ENCODE data around the gene SRXN1. TPM values are rescaled to one million over a fixed set of nuclear protein-coding genes. Genes with fewer than 3 reads are reported as not detected.
A peak's percentile ranks its signal among the peaks of the same experiment; 100 is the strongest.

The SRXN1 gene
- total RNA-seq, 1 donor from 2014 or later = 20.8 TPM

DNA sequence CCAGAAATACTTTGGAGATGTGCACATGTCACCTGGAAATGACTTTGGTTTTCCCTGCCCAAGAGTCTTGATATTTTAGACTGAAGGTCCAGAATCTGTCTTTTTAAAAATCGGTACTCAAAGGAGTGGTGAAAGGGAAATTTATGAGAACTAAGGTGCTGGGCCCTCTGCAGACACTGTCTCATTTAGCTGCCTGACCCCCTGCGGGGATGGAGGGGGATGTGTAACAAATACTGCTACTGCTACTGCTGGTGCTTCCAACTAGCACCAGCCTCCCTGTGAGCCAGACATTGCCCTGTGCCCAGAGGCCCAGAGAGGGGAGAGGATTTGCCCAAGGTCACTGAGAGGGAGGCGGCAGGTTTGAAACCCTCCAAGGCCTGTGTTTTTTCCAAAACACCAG, 15.6 kb upstream of the SRXN1 start:
- no peak overlapping the region for H3K27ac Mint-ChIP-seq (ENCODE audit: unreplicated experiment)
- H3K36me3 Mint-ChIP-seq (ENCODE audit: low read depth) = no peaks in the 10 kb centered on the region
- TF ChIP-seq CTCF (IDR thresholded peaks at IDR 0.05) = no peak
- H3K27me3 Mint-ChIP-seq (ENCODE audit: low read depth) = peaks cover 34% of the 10 kb centered on the region
- H3K4me1 Mint-ChIP-seq (ENCODE audit: low read depth) = no peaks in the 10 kb centered on the region
- H3K9me3 Mint-ChIP-seq (ENCODE audit: low read depth) = no peaks in the 10 kb centered on the region
- DNase-seq (ENCODE audit: low spot score) = no peak
- H3K4me3 Mint-ChIP-seq (ENCODE audit: unreplicated experiment) = no peak overlapping the region

DNA sequence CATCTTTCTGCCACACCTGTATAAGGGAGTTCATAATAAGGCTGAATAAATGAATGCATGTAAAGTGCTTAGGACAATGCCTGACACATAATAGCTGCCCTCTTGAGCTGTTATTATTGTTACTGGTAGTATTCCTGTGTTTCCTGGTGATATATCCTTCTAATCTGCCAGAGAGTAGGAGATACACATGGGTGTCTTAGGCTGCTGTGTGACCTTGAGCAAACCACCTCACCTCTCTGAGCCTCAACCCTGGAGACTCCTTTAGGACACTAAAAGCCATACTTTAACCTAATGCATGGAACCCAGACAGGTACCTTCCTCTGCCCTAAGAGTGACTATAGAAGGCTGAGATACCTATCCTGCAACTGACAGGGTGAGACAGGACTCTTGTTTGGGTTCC, 15.1 kb upstream of the SRXN1 start:
- no peak overlapping the region for H3K4me3 Mint-ChIP-seq (ENCODE audit: unreplicated experiment)
- peaks cover 30% of the 10 kb centered on the region for H3K27me3 Mint-ChIP-seq (ENCODE audit: low read depth)
- no peaks in the 10 kb centered on the region for H3K36me3 Mint-ChIP-seq (ENCODE audit: low read depth)
- H3K9me3 Mint-ChIP-seq (ENCODE audit: low read depth) = no peaks in the 10 kb centered on the region
- no peaks in the 10 kb centered on the region for H3K4me1 Mint-ChIP-seq (ENCODE audit: low read depth)
- DNase-seq (ENCODE audit: low spot score) = no peak
- no peak overlapping the region for H3K27ac Mint-ChIP-seq (ENCODE audit: unreplicated experiment)
- no peak for TF ChIP-seq CTCF (IDR thresholded peaks at IDR 0.05)

- Mint-ChIP-seq H3K4me3 (ENCODE audit: unreplicated experiment) (no peak overlapping the region), H3K27me3 (ENCODE audit: low read depth) (peaks cover 30% of the 10 kb centered on the region), H3K36me3 (ENCODE audit: low read depth) (no peaks in the 10 kb centered on the region), H3K9me3 (ENCODE audit: low read depth) (no peaks in the 10 kb centered on the region), H3K27ac (ENCODE audit: unreplicated experiment) (no peak overlapping the region), H3K4me1 (ENCODE audit: low read depth) (no peaks in the 10 kb centered on the region)
- peak; percentile 85 for TF ChIP-seq CTCF (IDR thresholded peaks at IDR 0.05)
- DNase-seq (ENCODE audit: low spot score) = no peak
These were observed 14.5 kb upstream of the SRXN1 start for GRCh38 chr20:667351-668034.

DNA sequence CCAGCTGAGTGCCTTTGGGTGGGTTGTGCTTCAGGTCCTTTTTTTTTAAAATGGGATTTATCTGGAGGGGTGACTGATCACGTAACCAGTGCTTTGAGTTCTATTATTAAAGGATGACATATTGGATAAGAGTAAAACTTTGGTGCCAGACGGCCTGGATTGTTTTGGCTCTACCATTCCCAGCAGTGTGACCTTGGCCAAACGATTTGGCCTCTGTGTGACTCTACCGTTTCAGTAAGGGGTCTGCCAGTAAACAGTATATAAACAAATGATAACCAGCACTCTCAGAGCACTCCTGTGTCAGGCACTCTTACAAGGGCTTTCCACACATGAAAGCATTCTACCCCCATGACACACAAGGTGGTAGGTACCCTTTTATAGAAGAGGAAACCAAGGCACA, 13.9 kb upstream of the SRXN1 start:
- no peak for DNase-seq (ENCODE audit: low spot score)
- Mint-ChIP-seq H3K27me3 (ENCODE audit: low read depth) (peaks cover 24% of the 10 kb centered on the region), H3K9me3 (ENCODE audit: low read depth) (no peaks in the 10 kb centered on the region), H3K27ac (ENCODE audit: unreplicated experiment) (no peak overlapping the region), H3K4me3 (ENCODE audit: unreplicated experiment) (no peak overlapping the region), H3K36me3 (ENCODE audit: low read depth) (no peaks in the 10 kb centered on the region), H3K4me1 (ENCODE audit: low read depth) (no peaks in the 10 kb centered on the region)
- no peak for TF ChIP-seq CTCF (IDR thresholded peaks at IDR 0.05)

GRCh38 chr20:665276-665675, 12.3 kb upstream of the SRXN1 start:
- no peak for DNase-seq (ENCODE audit: low spot score)

More at GRCh38 chr20:665276-665675, 12.3 kb upstream of the SRXN1 start:
- Mint-ChIP-seq H3K4me3 (ENCODE audit: unreplicated experiment) (no peak overlapping the region), H3K27ac (ENCODE audit: unreplicated experiment) (no peak overlapping the region), H3K36me3 (ENCODE audit: low read depth) (no peaks in the 10 kb centered on the region), H3K4me1 (ENCODE audit: low read depth) (peaks cover 10% of the 10 kb centered on the region), H3K27me3 (ENCODE audit: low read depth) (peaks cover 12% of the 10 kb centered on the region), H3K9me3 (ENCODE audit: low read depth) (no peaks in the 10 kb centered on the region)
- TF ChIP-seq CTCF (IDR thresholded peaks at IDR 0.05) = no peak
